HL-60 (cell line): ENCODE data around the gene TUBA1A.

Experiments
- CTCF ChIP-seq: IDR thresholded peaks from one replicate; pipeline ENCODE4 v1.5.1; 2011; ENCODE audit warnings: low read length, control low read depth, inconsistent platforms; ENCODE audit not compliant: insufficient read depth
- REST ChIP-seq: IDR thresholded peaks from 2 replicates; pipeline ENCODE4 v1.6.1; 2012; ENCODE audit warnings: low read depth; ENCODE audit not compliant: insufficient replicate concordance

- TF ChIP-seq CTCF: no peak
- TF ChIP-seq REST: no peak
Measured at GRCh38 chr12:49174218-49174617, 14.7 kb downstream of the TUBA1A start.
